ENCODE data around the gene CCNY.

DNA sequence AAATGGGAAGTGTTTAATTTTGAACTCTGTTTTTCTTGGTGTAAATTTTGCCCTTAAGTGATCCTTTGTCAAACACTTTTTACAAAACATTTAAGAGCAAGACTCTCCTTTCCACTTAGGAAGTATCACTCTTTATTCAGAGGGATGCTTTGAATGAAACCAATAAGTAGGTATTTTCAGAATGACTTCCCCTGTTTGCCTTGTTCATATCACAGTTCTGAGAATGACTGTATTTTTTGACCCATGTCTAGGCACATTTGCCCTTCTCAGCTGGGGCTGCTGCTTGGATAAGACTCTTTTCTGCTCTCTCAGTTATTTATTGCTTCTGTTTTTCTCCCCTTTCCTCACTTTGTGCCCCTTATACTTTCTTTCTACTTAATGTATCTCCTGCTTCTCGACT, 98.2 kb downstream of the CCNY start:
- TF ChIP-seq CTCF (conservative IDR thresholded peaks at IDR 0.05; ENCODE audit: low read length) (no peak), EZH2phosphoT487 (IDR thresholded peaks at IDR 0.05; ENCODE audit: borderline replicate concordance) (no peak)

All from Loucy (cell line).